HG03064 (cell line): ENCODE measurements around the gene VAV3.
"Not testable (repeated sequence)": the region's sequence is repeated elsewhere in the genome, so short reads cannot be mapped to it uniquely, and the experiment has no call there.

ENCODE experiments used
- ATAC-seq: cut with Tn5 transposase; IDR thresholded peaks from one replicate; pipeline ENCODE4 v1.9.1; 2021; ENCODE audit warnings: low read depth; ENCODE audit not compliant: unreplicated experiment

The VAV3 gene

GRCh38 chr1:107664982-107665925 lies 299.7 kb downstream of the VAV3 start:
- ATAC-seq = no peak

- no peak for ATAC-seq
Measured at GRCh38 chr1:107662971-107663370, 302.0 kb downstream of the VAV3 start.

GRCh38 chr1:107661158-107661557 lies 303.8 kb downstream of the VAV3 start:
- ATAC-seq = no peak

- ATAC-seq = no peak
Measured at GRCh38 chr1:107659961-107660360, 305.0 kb downstream of the VAV3 start.

GRCh38 chr1:107657356-107657755 lies 307.6 kb downstream of the VAV3 start:
- no peak for ATAC-seq

- ATAC-seq = no peak
Measured at GRCh38 chr1:107653765-107654164, 311.2 kb downstream of the VAV3 start.

- ATAC-seq = no peak
Measured at GRCh38 chr1:107653005-107653404, 312.0 kb downstream of the VAV3 start.

GRCh38 chr1:107650825-107651224 lies 314.2 kb downstream of the VAV3 start:
- ATAC-seq = not testable (repeated sequence)

- no peak for ATAC-seq
Measured at GRCh38 chr1:107649023-107649422, 316.0 kb downstream of the VAV3 start.

- ATAC-seq = no peak
Measured at GRCh38 chr1:107648071-107648470, 316.9 kb downstream of the VAV3 start.

- no peak for ATAC-seq
Measured at GRCh38 chr1:107647012-107647411, 318.0 kb downstream of the VAV3 start.

- ATAC-seq = no peak
Measured at GRCh38 chr1:107643766-107644165, 321.2 kb downstream of the VAV3 start.

GRCh38 chr1:107640207-107640606 lies 324.8 kb downstream of the VAV3 start:
- ATAC-seq = no peak

GRCh38 chr1:107637101-107637500 lies 327.9 kb downstream of the VAV3 start:
- ATAC-seq = no peak

- no peak for ATAC-seq
Measured at GRCh38 chr1:107633596-107633995, 331.4 kb downstream of the VAV3 start.

- no peak for ATAC-seq
Measured at GRCh38 chr1:107626073-107626796, 338.7 kb downstream of the VAV3 start.

- no peak for ATAC-seq
Measured at GRCh38 chr1:107625405-107626029, 339.5 kb downstream of the VAV3 start.

GRCh38 chr1:107623431-107623830 lies 341.5 kb downstream of the VAV3 start:
- ATAC-seq = no peak

GRCh38 chr1:107622966-107623365 lies 342.0 kb downstream of the VAV3 start:
- ATAC-seq = no peak

GRCh38 chr1:107622535-107622934 lies 342.4 kb downstream of the VAV3 start:
- ATAC-seq = no peak

- ATAC-seq = no peak
Measured at GRCh38 chr1:107620753-107621152, 344.2 kb downstream of the VAV3 start.
